Muscle of leg (tissue), 11 donors: ENCODE results near the gene ZNF615. TPM values are rescaled to one million over a fixed set of nuclear protein-coding genes. Genes with fewer than 3 reads are reported as not detected.
A peak's percentile ranks its signal among the peaks of the same experiment; 100 is the strongest.
"Not testable (repeated sequence)": the region's sequence is repeated elsewhere in the genome, so short reads cannot be mapped to it uniquely, and the experiment has no call there.

Experiments used
- DNase-seq: peaks from one replicate; pipeline ENCODE4 v3.0.0; 2013
- H3K27ac ChIP-seq: one replicate; pipeline ENCODE4 v1.5.1; 2013; ENCODE audit warnings: mild to moderate bottlenecking, low read length, control low read depth
- H3K27me3 ChIP-seq: one replicate; pipeline ENCODE4 v1.6.1; 2013; ENCODE audit warnings: low read length; ENCODE audit not compliant: control insufficient read depth, insufficient read depth
- H3K36me3 ChIP-seq: one replicate; pipeline ENCODE4 v1.6.1; 2013; ENCODE audit warnings: low read length; ENCODE audit not compliant: control insufficient read depth, insufficient read depth
- H3K4me1 ChIP-seq: one replicate; pipeline ENCODE4 v1.6.1; 2013; ENCODE audit warnings: low read length; ENCODE audit not compliant: control insufficient read depth, insufficient read depth
- H3K4me3 ChIP-seq: one replicate; pipeline ENCODE4 v1.5.1; 2013; ENCODE audit warnings: low read length, control low read depth
- H3K9me3 ChIP-seq: replicated peaks from 2 replicates; pipeline ENCODE4 v1.6.1; 2013; ENCODE audit warnings: low read depth, low read length; ENCODE audit not compliant: control insufficient read depth
- WGBS: methylation state at CpG from one replicate; pipeline ENCODE4 v1.1.5; 2013; ENCODE audit warnings: missing lambda C conversion rate; ENCODE audit not compliant: insufficient coverage; 5-methylcytosine and 5-hydroxymethylcytosine counted together
- polyA plus RNA-seq, 8 donors: library from polyadenylated mRNA; unstranded; fragments of 120-200 nt; gene quantifications; one replicate each; pipeline versions ENCODE4 v1.2.1 to v1.2.3, GENCODE V29; 2013; ENCODE audit warnings: inconsistent platforms in 1 of 8, low replicate concordance in 1 of 8; ENCODE audit not compliant: insufficient read length in 8 of 8, insufficient read depth in 1 of 8
- total RNA-seq: library from RNA; stranded (reverse); fragments of 120-200 nt; gene quantifications from one replicate; pipeline ENCODE4 v1.2.4, GENCODE V29; 2013

ZNF615 gene
- total and polyA plus RNA-seq, 9 donors: 7.1 to 12.3 (median 8.9) TPM

DNA sequence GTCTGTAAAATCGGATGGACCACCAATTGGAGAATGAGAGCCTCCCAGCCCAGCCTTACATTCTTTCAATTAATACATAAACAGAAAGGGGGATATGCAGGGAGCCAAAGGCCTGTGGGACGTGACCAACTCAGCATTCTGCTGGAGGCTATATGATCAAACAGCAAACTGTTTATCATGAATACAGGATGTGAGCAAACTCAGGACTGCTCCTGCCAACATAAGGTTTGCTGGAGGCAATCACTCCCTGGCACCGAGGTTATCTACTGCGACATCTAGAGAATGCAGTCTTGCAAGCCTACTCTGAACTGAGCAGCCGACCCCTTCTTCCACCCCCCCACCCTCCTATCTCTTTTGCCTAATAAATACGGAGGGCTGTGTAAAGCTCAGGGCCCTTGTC is 27.1 kb downstream of the ZNF615 start:
- not testable (repeated sequence) for H3K4me3 ChIP-seq, DNase-seq, H3K27me3 ChIP-seq, H3K4me1 ChIP-seq, H3K27ac ChIP-seq
- peaks cover 12% of the 10 kb centered on the region for H3K36me3 ChIP-seq
- H3K9me3 ChIP-seq: peaks cover 51% of the 10 kb centered on the region
- 94% methylated on average over 4 of the region's 6 CpGs for WGBS

DNA sequence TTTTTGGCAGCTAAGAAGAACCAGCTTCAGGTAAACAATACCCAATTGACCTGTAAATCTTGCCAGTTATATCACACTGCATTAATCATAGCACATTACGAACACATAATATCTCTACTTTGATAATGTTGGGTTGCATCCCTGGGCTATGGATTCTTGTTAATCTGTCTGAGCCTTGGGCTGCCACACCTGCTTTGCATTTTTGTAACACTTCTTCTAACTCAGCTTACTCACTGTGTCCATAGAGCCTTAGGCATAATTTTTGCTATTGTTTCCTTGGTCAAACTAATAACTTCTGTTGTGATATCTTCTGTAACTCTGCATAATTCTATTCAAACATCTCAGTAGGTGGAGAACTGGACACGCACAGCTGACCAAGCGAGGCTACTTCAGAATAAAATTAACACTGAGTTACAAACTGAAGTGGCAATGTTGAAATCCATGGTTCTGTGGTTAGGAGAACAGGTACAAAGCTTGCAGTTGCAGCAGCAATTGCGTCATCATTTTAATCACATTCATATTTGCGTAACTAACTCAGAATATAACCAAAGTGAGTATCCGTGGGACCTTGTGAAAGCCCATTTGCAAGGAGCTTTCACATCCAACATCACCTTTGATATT is 27.8 kb downstream of the ZNF615 start:
- no peaks in the 10 kb centered on the region for H3K4me1 ChIP-seq
- H3K36me3 ChIP-seq: peaks cover 12% of the 10 kb centered on the region
- DNase-seq: no peak
- no peaks in the 10 kb centered on the region for H3K27me3 ChIP-seq
- 100% methylated on average over 1 of the region's 6 CpGs for WGBS
- peaks cover 55% of the 10 kb centered on the region for H3K9me3 ChIP-seq
- H3K27ac ChIP-seq: no peak overlapping the region
- H3K4me3 ChIP-seq: no peak overlapping the region

- Histone ChIP-seq H3K27me3 (no peaks in the 10 kb centered on the region), H3K4me1 (no peaks in the 10 kb centered on the region), H3K27ac (no peak overlapping the region), H3K36me3 (peaks cover 18% of the 10 kb centered on the region), H3K9me3 (peaks cover 67% of the 10 kb centered on the region), H3K4me3 (no peak overlapping the region)
- WGBS: 94% methylated on average over 3 of the region's 4 CpGs
- no peak for DNase-seq
These were observed 29.1 kb downstream of the ZNF615 start for GRCh38 chr19:51978882-51979281.

DNA sequence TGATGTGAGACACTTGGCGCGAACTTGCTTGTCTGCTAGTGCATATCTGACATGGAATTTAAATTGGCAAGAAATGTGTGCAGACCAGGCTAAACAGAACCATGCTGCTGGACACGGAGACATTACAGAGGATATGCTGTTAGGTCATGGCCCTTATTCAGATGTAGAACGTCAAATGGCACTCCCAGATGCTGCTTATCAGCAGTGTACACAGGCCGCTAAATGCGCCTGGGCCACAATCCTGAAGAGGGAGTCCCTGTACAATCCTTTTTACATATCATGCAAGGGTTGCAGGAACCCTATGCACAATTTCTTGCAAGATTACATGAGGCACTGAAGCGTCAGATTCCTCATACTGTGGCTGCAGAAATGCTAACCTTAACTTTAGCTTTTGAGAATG is 30.7 kb downstream of the ZNF615 start:
- DNase-seq: no peak
- Histone ChIP-seq H3K27me3 (no peaks in the 10 kb centered on the region), H3K36me3 (peaks cover 28% of the 10 kb centered on the region), H3K9me3 (peaks cover 77% of the 10 kb centered on the region), H3K4me1 (no peaks in the 10 kb centered on the region), H3K27ac (no peak overlapping the region), H3K4me3 (no peak overlapping the region)
- 94% methylated on average over 7 of the region's 7 CpGs for WGBS

GRCh38 chr19:51976852-51977251 is 31.2 kb downstream of the ZNF615 start:
- peaks cover 32% of the 10 kb centered on the region for H3K36me3 ChIP-seq
- H3K9me3 ChIP-seq: peaks cover 78% of the 10 kb centered on the region
- no CpG with 5 or more reads among the region's 3 CpGs for WGBS
- no peak overlapping the region for H3K27ac ChIP-seq
- H3K4me3 ChIP-seq: no peak overlapping the region
- no peaks in the 10 kb centered on the region for H3K27me3 ChIP-seq
- DNase-seq: no peak
- no peaks in the 10 kb centered on the region for H3K4me1 ChIP-seq

GRCh38 chr19:51975787-51976186 is 32.2 kb downstream of the ZNF615 start:
- Histone ChIP-seq H3K9me3 (peaks cover 81% of the 10 kb centered on the region), H3K36me3 (peaks cover 43% of the 10 kb centered on the region)
- H3K27me3 ChIP-seq, H3K4me1 ChIP-seq, DNase-seq, H3K27ac ChIP-seq, H3K4me3 ChIP-seq: not testable (repeated sequence)
- 98% methylated on average over 12 of the region's 17 CpGs for WGBS

GRCh38 chr19:51971624-51972023 is 36.4 kb downstream of the ZNF615 start:
- Histone ChIP-seq H3K4me1 (no peaks in the 10 kb centered on the region), H3K4me3 (no peak overlapping the region), H3K9me3 (peaks cover 80% of the 10 kb centered on the region)

GRCh38 chr19:51970718-51971117 is 37.3 kb downstream of the ZNF615 start:
- Histone ChIP-seq H3K36me3 (peaks cover 68% of the 10 kb centered on the region), H3K27me3 (peaks cover 2% of the 10 kb centered on the region), H3K27ac (no peak overlapping the region), H3K4me3 (no peak overlapping the region), H3K4me1 (no peaks in the 10 kb centered on the region), H3K9me3 (peaks cover 81% of the 10 kb centered on the region)
- DNase-seq: no peak
- 100% methylated on average over 1 of the region's 1 CpG for WGBS

More at GRCh38 chr19:51971624-51972023, 36.4 kb downstream of the ZNF615 start:
- peak; percentile 4 for DNase-seq
- peaks cover 2% of the 10 kb centered on the region for H3K27me3 ChIP-seq
- WGBS: 100% methylated on average over 3 of the region's 4 CpGs
- H3K27ac ChIP-seq: no peak overlapping the region
- peaks cover 59% of the 10 kb centered on the region for H3K36me3 ChIP-seq

- Histone ChIP-seq H3K4me1 (no peaks in the 10 kb centered on the region), H3K27me3 (no peaks in the 10 kb centered on the region), H3K4me3 (no peak overlapping the region), H3K36me3 (peaks cover 47% of the 10 kb centered on the region), H3K9me3 (peaks cover 59% of the 10 kb centered on the region), H3K27ac (no peak overlapping the region)
- no peak for DNase-seq
- WGBS: no CpG with 5 or more reads among the region's 5 CpGs
These were observed 42.4 kb downstream of the ZNF615 start for GRCh38 chr19:51965583-51965982.

DNA sequence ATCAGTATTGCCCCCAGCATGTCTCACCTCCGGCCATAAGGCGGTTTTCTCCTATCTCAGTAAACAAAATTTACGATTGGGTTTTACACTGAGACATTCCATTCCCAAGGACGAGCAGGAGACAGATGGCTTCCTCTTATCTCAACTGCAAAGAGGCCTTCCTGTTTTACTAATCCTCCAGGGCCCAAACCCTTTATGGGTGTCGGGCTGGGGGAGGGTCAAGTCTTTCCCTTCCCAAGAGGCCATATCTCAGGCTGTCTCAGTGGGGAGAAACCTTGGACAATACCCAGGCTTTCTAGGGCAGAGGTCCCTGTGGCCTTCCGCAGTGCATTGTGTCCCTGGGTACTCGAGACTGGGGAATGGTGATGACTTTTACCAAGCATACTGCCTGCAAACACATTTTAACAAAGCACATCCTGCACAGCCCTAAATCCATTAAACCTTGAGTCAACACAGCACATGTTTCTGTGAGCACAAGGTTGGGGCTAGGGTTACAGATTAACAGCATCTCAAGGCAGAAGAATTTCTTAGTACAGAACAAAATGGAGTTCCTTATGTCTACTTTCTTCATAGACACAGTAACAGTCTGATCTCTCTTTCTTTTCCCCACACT is 47.3 kb downstream of the ZNF615 start:
- not testable (repeated sequence) for H3K27me3 ChIP-seq, H3K4me1 ChIP-seq, H3K27ac ChIP-seq, H3K4me3 ChIP-seq, DNase-seq
- Histone ChIP-seq H3K36me3 (peaks cover 12% of the 10 kb centered on the region), H3K9me3 (peaks cover 23% of the 10 kb centered on the region)
- 31% methylated on average over 2 of the region's 7 CpGs for WGBS
